ENCODE data around the gene NPAS3.
A peak's percentile ranks its signal among the peaks of the same experiment; 100 is the strongest.

NPAS3 gene

DNA sequence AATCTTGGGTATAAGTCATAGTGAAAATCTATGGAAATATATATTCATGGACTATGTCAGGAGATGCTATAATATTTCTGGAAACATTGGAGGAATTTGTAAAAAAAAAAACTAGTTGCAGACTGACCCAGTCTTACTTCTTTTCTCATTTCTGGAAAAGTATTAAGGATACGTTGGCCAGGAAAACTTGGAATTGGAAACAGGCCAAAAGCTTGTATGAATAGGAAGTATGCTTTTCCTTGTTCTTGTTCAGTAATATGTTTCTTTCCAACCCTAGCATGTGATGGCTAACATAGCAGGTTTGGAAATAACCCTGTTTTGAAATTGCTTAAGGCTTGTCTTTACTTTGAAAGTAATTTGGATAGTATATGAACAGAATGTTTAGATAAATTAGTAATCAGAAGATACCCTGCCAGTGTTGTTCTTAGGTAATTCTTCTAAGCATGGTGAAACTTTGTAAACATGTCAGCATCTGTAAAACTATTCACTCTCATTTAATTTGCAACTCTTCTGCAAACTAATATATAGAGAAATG, 316.2 kb downstream of the NPAS3 start:
- no peaks in the 10 kb centered on the region for H3K27me3 ChIP-seq (replicated peaks)
- in situ Hi-C loops (cut with HindIII; ENCODE audit: low pct_ligation_motif_present, low sequenced_read_pairs) = no loop called here
- no peak overlapping the region for H3K4me3 ChIP-seq (ENCODE audit: low read depth, low read length)
- no peak for TF ChIP-seq CTCF (IDR thresholded peaks at IDR 0.05; ENCODE audit: low read depth, low read length, missing control alignments)
- H3K27ac ChIP-seq = no peak overlapping the region
- no peaks in the 10 kb centered on the region for H3K36me3 ChIP-seq (replicated peaks)
- no peak for DNase-seq

DNA sequence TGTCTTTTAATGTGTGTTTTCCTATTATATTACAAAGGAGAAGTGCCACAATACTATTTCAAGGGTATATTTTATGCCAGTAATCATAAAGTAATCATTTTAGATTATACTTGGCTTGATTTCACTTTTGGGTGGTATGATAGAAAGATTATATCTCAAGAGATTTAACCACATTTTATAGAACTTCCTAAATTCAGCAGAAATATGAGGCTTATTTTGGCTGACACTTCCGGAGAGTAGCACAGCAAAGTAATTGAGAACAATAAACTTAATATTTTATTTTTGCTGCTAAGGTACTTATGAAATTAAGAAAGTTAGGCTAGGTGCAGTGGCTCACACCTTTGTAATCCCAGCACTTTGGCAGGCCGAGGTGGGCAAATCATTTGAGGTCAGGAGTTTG, 319.1 kb downstream of the NPAS3 start:
- Histone ChIP-seq H3K36me3 (replicated peaks) (no peaks in the 10 kb centered on the region), H3K27me3 (replicated peaks) (no peaks in the 10 kb centered on the region), H3K4me3 (ENCODE audit: low read depth, low read length) (no peak overlapping the region), H3K27ac (no peak overlapping the region)
- no peak for TF ChIP-seq CTCF (IDR thresholded peaks at IDR 0.05; ENCODE audit: low read depth, low read length, missing control alignments)
- in situ Hi-C loops (cut with HindIII; ENCODE audit: low pct_ligation_motif_present, low sequenced_read_pairs) = no loop called here
- no peak for DNase-seq

- no peak overlapping the region for H3K27ac ChIP-seq
- H3K27me3 ChIP-seq (replicated peaks) = no peaks in the 10 kb centered on the region
- TF ChIP-seq CTCF (IDR thresholded peaks at IDR 0.05; ENCODE audit: low read depth, low read length, missing control alignments) = no peak
- no peak for DNase-seq
- in situ Hi-C loops (cut with HindIII; ENCODE audit: low pct_ligation_motif_present, low sequenced_read_pairs) = no loop called here
- no peak overlapping the region for H3K4me3 ChIP-seq (ENCODE audit: low read depth, low read length)
- no peaks in the 10 kb centered on the region for H3K36me3 ChIP-seq (replicated peaks)
Measured at GRCh38 chr14:33259764-33260163, 321.1 kb downstream of the NPAS3 start.

DNA sequence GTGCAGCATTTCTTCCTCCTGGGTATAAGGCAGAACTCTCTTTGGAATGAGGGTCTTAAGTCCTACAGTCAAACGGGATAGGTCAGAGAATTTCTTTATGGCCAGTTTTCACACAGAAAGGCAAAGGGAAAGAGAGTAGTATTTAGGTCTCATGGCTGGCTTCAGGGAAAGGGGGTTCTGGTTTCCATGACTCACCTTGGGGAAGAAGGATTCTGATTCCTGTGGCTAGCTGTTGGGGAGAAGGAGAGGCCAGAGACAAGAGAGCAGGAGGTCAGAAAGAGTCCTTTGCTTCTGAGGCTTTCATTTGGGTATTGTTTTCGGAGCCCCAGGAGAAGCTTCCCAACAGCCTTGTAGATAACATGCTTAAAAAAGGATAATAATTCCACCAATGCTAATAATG, 332.5 kb downstream of the NPAS3 start:
- no peaks in the 10 kb centered on the region for H3K27me3 ChIP-seq (replicated peaks)
- no peak for TF ChIP-seq CTCF (IDR thresholded peaks at IDR 0.05; ENCODE audit: low read depth, low read length, missing control alignments)
- no peak overlapping the region for H3K4me3 ChIP-seq (ENCODE audit: low read depth, low read length)
- H3K36me3 ChIP-seq (replicated peaks) = no peaks in the 10 kb centered on the region
- in situ Hi-C loops (cut with HindIII; ENCODE audit: low pct_ligation_motif_present, low sequenced_read_pairs) = no loop called here
- H3K27ac ChIP-seq = no peak overlapping the region
- peak; percentile 7 for DNase-seq

GRCh38 chr14:33271891-33272290, 333.2 kb downstream of the NPAS3 start:
- H3K36me3 ChIP-seq (replicated peaks) = no peaks in the 10 kb centered on the region
- no peak for TF ChIP-seq CTCF (IDR thresholded peaks at IDR 0.05; ENCODE audit: low read depth, low read length, missing control alignments)
- no peak overlapping the region for H3K4me3 ChIP-seq (ENCODE audit: low read depth, low read length)
- H3K27ac ChIP-seq = no peak overlapping the region
- DNase-seq = no peak
- in situ Hi-C loops (cut with HindIII; ENCODE audit: low pct_ligation_motif_present, low sequenced_read_pairs) = no loop called here
- no peaks in the 10 kb centered on the region for H3K27me3 ChIP-seq (replicated peaks)

DNA sequence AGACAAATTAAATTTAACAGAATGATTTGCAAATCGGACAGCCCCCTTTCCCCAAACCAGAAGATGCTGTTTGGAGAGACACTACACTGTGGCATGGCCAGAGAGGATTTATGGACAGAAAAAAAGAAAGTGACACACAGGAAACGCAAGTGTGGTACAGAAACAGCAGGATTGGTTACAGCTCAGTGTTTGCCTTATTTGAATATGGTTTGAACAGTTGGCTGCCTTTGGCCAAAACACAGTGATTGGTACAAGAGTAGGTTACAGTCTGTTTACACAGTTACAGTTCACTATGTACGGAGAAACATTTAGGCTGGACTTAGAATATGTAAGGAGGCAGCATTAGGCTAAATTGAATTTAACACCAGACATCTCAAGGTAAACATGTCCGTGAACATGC, 335.3 kb downstream of the NPAS3 start:
- DNase-seq = no peak
- no peak for TF ChIP-seq CTCF (IDR thresholded peaks at IDR 0.05; ENCODE audit: low read depth, low read length, missing control alignments)
- no peak overlapping the region for H3K4me3 ChIP-seq (ENCODE audit: low read depth, low read length)
- no peaks in the 10 kb centered on the region for H3K27me3 ChIP-seq (replicated peaks)
- no peak overlapping the region for H3K27ac ChIP-seq
- H3K36me3 ChIP-seq (replicated peaks) = no peaks in the 10 kb centered on the region
- in situ Hi-C loops (cut with HindIII; ENCODE audit: low pct_ligation_motif_present, low sequenced_read_pairs) = no loop called here
